K562 (cell line): ENCODE measurements around the gene SEC22C. TPM values are rescaled to one million over a fixed set of nuclear protein-coding genes. Genes with fewer than 3 reads are reported as not detected.
A peak's percentile ranks its signal among the peaks of the same experiment; 100 is the strongest.
"Not testable (repeated sequence)": the region's sequence is repeated elsewhere in the genome, so short reads cannot be mapped to it uniquely, and the experiment has no call there.

Source experiments
- ATAC-seq: fragments of 200-7000 bp; cut with Tn5 transposase; 3 replicates; pipeline ENCODE4 v1.9.1; 2020; ENCODE audit warnings: moderate library complexity
- BruUV-seq: library from RNA; stranded (reverse); fragments of 400-500 nt; replicated peaks from 2 replicates; lab custom pipeline; 2021; lab: Mats Ljungman, UMichigan
- CTCF ChIA-PET: fragments of 300-600 bp; formaldehyde crosslinking; extraction: SDS; loops from one replicate; lab custom pipeline; 2021; ENCODE audit warnings: low intra/inter-chr PET ratio; lab: Yijun Ruan, JAX
- POLR2A ChIA-PET: fragments of 300-600, 350-650 bp; sonication (Branson Sonifier 250); formaldehyde crosslinking; extraction: SDS; loops from one replicate; lab custom pipeline; 2021; ENCODE audit warnings: antibody characterized with exemption, inconsistent platforms; lab: Yijun Ruan, JAX
- DNase-seq, 4 experiments: peaks; one replicate each; pipeline versions ENCODE4 v3.0.0 to v3.0.0-alpha.2; 2011 to 2018; ENCODE audit warnings: low spot score in 3 of 4, mixed read lengths in 3 of 4; ENCODE audit errors: extremely low read depth in 1 of 4
- FAIRE-seq: peaks from 2 replicates; lab custom pipeline; 2011; peaks lifted over from hg19 to GRCh38; lab: Jason Lieb, UNC
- H2AFZ ChIP-seq: 2 replicates; pipeline ENCODE4 v1.6.0; 2011; ENCODE audit warnings: low read depth, low read length, control low read depth, inconsistent platforms
- H3K27ac ChIP-seq: fragments of 200-600 bp; 3 replicates; pipeline ENCODE4 v1.8.0; 2011; ENCODE audit warnings: low read depth, mild to moderate bottlenecking, control low read depth, inconsistent platforms, low read length, moderate library complexity, mixed read lengths; ENCODE audit errors: extremely low read depth
- H3K27me3 ChIP-seq, 2 experiments: fragments of 300-600 bp in 1 of 2; 2 replicates in 1 of 2; 3 replicates in 1 of 2; pipeline versions ENCODE4 v1.6.0 to v1.8.0; 2011; ENCODE audit warnings: inconsistent platforms in 2 of 2, low read length in 2 of 2, mild to moderate bottlenecking in 1 of 2, mixed read lengths in 1 of 2, moderate library complexity in 1 of 2; ENCODE audit not compliant: control insufficient read depth in 2 of 2, insufficient read depth in 2 of 2
- H3K36me3 ChIP-seq: fragments of 300-600 bp; 3 replicates; pipeline ENCODE4 v1.8.0; 2011; ENCODE audit warnings: mild to moderate bottlenecking, low read length, inconsistent platforms; ENCODE audit not compliant: control insufficient read depth, insufficient read depth
- H3K4me1 ChIP-seq, 2 experiments: fragments of 200-600 bp in 1 of 2; replicated peaks in 1 of 2; 2 replicates in 1 of 2; 3 replicates in 1 of 2; pipeline versions ENCODE4 v1.5.1 to v1.8.0; 2011; ENCODE audit warnings: inconsistent platforms in 2 of 2, low read length in 2 of 2, mild to moderate bottlenecking in 1 of 2, mixed read lengths in 1 of 2, moderate library complexity in 1 of 2; ENCODE audit not compliant: control insufficient read depth in 2 of 2, insufficient read depth in 2 of 2
- H3K4me2 ChIP-seq: 2 replicates; pipeline ENCODE4 v1.6.1; 2011; ENCODE audit warnings: low read length, control low read depth, inconsistent platforms, mixed read lengths; ENCODE audit not compliant: insufficient read depth
- H3K4me3 ChIP-seq: fragments of 200-600 bp; sonication (generic), shearing (Covaris generic); 2 replicates; pipeline ENCODE4 v1.5.1; 2016; ENCODE audit warnings: control low read depth, inconsistent platforms
- H3K79me2 ChIP-seq: fragments of 200-600 bp; 3 replicates; pipeline ENCODE4 v1.8.0; 2011; ENCODE audit warnings: low read length, inconsistent platforms; ENCODE audit not compliant: control insufficient read depth, insufficient read depth
- H3K9ac ChIP-seq, 2 experiments: 2 replicates each; pipeline versions ENCODE4 v1.6.0 to v1.6.1; 2011; ENCODE audit warnings: low read depth in 2 of 2, low read length in 2 of 2, control low read depth in 1 of 2, inconsistent platforms in 1 of 2, mild to moderate bottlenecking in 1 of 2, mixed read lengths in 1 of 2; ENCODE audit not compliant: insufficient read depth in 1 of 2
- H3K9me1 ChIP-seq: one replicate; pipeline ENCODE4 v1.6.0; 2011; ENCODE audit warnings: inconsistent platforms, mild to moderate bottlenecking, low read length, moderate library complexity; ENCODE audit not compliant: control insufficient read depth, insufficient read depth
- H3K9me3 ChIP-seq: replicated peaks from 2 replicates; pipeline ENCODE4 v1.5.1; 2011; ENCODE audit warnings: low read depth, low read length, inconsistent platforms; ENCODE audit not compliant: control insufficient read depth, insufficient read depth
- H4K20me1 ChIP-seq: replicated peaks from 2 replicates; pipeline ENCODE4 v1.6.1; 2011; ENCODE audit warnings: low read length, inconsistent platforms, mixed read lengths; ENCODE audit not compliant: control insufficient read depth, insufficient read depth
- ARID1B ChIP-seq: fragments of 450-650 bp; IDR thresholded peaks from 2 replicates; pipeline ENCODE4 v1.6.1; 2016; ENCODE audit warnings: antibody characterized with exemption, mild to moderate bottlenecking, inconsistent platforms
- FOSL1 ChIP-seq: fragments of 200-800 bp; sonication (Bioruptor generic); conservative IDR thresholded peaks from 2 replicates; pipeline ENCODE4 v1.6.1; 2016; ENCODE audit warnings: missing genetic modification characterization, missing compliant biosample characterization
- WGBS: fragments of 100-300 bp; shearing (Covaris generic); methylation state at CpG from one replicate; pipeline ENCODE4 v1.1.6; 2016; ENCODE audit warnings: low coverage, mixed read lengths; ENCODE audit not compliant: insufficient coverage; ENCODE audit errors: missing lambda C conversion rate; 5-methylcytosine and 5-hydroxymethylcytosine counted together
- in situ Hi-C: fragments of 300-500 bp; cut with MboI; formaldehyde crosslinking; loops from 4 replicates; pipeline ENCODE4 v1.15.0; 2018; ENCODE audit warnings: inconsistent platforms, mixed read lengths
- intact Hi-C: fragments of 100-400 bp; cut with micrococcal nuclease; formaldehyde crosslinking; loops from 2 replicates; pipeline ENCODE4 v1.14.2; 2022
- polyA plus RNA-seq, 8 experiments: library from polyadenylated mRNA; depleted of rRNA in 4 of 8; stranded (reverse) in 5 of 8; unstranded in 3 of 8; fragments of >200 nt; fragmentation: Nextera tagmentation in 2 of 8; fragmentation: Illumina TruSeq in 1 of 8; extraction: Ambion mirVana in 2 of 8; extraction: Trizol in 1 of 8; gene quantifications; 2 replicates each; pipeline versions ENCODE4 v1.2.1 to v1.2.3, GENCODE V29; 2011 to 2014; ENCODE audit warnings: inconsistent platforms in 1 of 8, missing spikeins in 1 of 8
- total RNA-seq, 7 experiments: library from RNA; depleted of rRNA in 6 of 7; stranded (reverse); fragments of >200 nt in 6 of 7; fragmentation: Illumina TruSeq in 2 of 7; extraction: Trizol in 2 of 7; gene quantifications; 2 replicates each; pipeline versions ENCODE4 v1.2.1 to v1.2.3, GENCODE V29; 2011 to 2021; ENCODE audit warnings: low replicate concordance in 1 of 7
- TF ChIP-seq, protein P1 (sequence below), 2 experiments: fragments of 450-650 bp in 1 of 2; sonication (generic) in 1 of 2; formaldehyde crosslinking in 1 of 2; IDR thresholded peaks in 1 of 2; conservative IDR thresholded peaks in 1 of 2; 2 replicates each; pipeline versions ENCODE4 v1.6.1 to v1.8.1; 2016 to 2023; ENCODE audit warnings: mild to moderate bottlenecking in 2 of 2, moderate library complexity in 2 of 2, inconsistent platforms in 1 of 2, missing genetic modification reagents in 1 of 2
- TF ChIP-seq, protein P2 (sequence below): sonication (generic); formaldehyde crosslinking; IDR thresholded peaks from 2 replicates; pipeline ENCODE4 v1.8.1; 2023; ENCODE audit warnings: mild to moderate bottlenecking, missing genetic modification reagents

SEC22C gene
- total and polyA plus RNA-seq, 9 of the 15 experiments (the other 6 are each of a cell fraction or from before 2014, with no cell fraction given): 35.6 to 68.4 (median 50.7) TPM

DNA sequence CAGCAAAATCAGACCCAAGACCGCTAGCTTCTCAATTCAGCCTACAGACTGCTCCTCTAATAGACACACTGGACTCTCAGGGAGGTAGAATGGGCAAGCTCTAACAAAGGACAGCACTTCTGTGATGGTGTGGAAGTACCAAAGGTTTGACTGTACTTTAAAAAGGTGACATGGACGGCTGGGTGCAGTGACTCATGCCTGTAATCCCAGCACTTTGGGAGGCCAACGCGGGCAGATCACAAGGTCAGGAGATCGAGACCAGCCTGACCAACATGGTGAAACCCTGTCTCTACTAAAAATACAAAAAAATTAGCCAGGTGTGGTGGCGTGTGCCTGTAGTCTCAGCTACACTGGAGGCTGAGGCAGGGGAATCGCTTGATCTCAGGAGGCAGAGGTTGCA lies 15.3 kb upstream of the SEC22C start:
- CTCF ChIA-PET, intact Hi-C loops: not testable (repeated sequence)

More for the DNA sequence above, 15.3 kb upstream of the SEC22C start:
- DNase-seq, H3K9me1 ChIP-seq, BruUV-seq, H3K9me3 ChIP-seq, H2AFZ ChIP-seq, FAIRE-seq, in situ Hi-C loops, H3K4me3 ChIP-seq, ATAC-seq, H3K27me3 ChIP-seq, H4K20me1 ChIP-seq, H3K9ac ChIP-seq: not testable (repeated sequence)
- peaks cover 46% of the 10 kb centered on the region for H3K36me3 ChIP-seq
- peaks cover 42% of the 10 kb centered on the region for H3K79me2 ChIP-seq
- WGBS: 57% methylated on average over 7 of the region's 7 CpGs
- peaks cover 8 to 14% of the 10 kb centered on the region in 2 experiments; a peak in 3 of 5 replicates for H3K4me1 ChIP-seq
- peak overlapping the region; percentile 22; the same call in 1 of the 3 replicates for H3K27ac ChIP-seq
- TF ChIP-seq, protein P1, sequence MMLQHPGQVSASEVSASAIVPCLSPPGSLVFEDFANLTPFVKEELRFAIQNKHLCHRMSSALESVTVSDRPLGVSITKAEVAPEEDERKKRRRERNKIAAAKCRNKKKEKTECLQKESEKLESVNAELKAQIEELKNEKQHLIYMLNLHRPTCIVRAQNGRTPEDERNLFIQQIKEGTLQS (IDR thresholded peaks at IDR 0.05): peak; percentile 56
- TF ChIP-seq, protein P1 (CRISPR knock-in tag; conservative IDR thresholded peaks at IDR 0.05): not testable (repeated sequence)
- TF ChIP-seq, protein P2, sequence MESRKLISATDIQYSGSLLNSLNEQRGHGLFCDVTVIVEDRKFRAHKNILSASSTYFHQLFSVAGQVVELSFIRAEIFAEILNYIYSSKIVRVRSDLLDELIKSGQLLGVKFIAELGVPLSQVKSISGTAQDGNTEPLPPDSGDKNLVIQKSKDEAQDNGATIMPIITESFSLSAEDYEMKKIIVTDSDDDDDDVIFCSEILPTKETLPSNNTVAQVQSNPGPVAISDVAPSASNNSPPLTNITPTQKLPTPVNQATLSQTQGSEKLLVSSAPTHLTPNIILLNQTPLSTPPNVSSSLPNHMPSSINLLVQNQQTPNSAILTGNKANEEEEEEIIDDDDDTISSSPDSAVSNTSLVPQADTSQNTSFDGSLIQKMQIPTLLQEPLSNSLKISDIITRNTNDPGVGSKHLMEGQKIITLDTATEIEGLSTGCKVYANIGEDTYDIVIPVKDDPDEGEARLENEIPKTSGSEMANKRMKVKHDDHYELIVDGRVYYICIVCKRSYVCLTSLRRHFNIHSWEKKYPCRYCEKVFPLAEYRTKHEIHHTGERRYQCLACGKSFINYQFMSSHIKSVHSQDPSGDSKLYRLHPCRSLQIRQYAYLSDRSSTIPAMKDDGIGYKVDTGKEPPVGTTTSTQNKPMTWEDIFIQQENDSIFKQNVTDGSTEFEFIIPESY (CRISPR knock-in tag): peak; percentile 18; the same call in 1 of the 2 replicates
- TF ChIP-seq FOSL1 (peak; percentile 51; the same call in 1 of the 2 replicates), ARID1B (peak; percentile 12; the same call in 1 of the 2 replicates)
- TF ChIP-seq, all 486 proteins: peak for 4; not testable (repeated sequence) for 482
- H3K4me2 ChIP-seq: not testable (repeated sequence)
- POLR2A ChIA-PET: interaction anchor here (0.6 to 1.6 kb wide), 2 partner anchors 16 to 19 kb away, joined by 3 to 4 read pairs; no protein-coding TSS in a partner anchor
